Activated naive CD4-positive, alpha-beta T cell treated with anti-CD3 and anti-CD28 coated beads, Interleukin-2, amount 10 ng/mL, durations not matched to agents 7 days and 5 days (primary cell): ENCODE results near the gene STX3.
"Not testable (repeated sequence)": the region's sequence is repeated elsewhere in the genome, so short reads cannot be mapped to it uniquely, and the experiment has no call there.

Experiments used
- CTCF ChIA-PET: fragments of 350-600 bp; sonication (Branson Sonifier 250); formaldehyde crosslinking; loops from one replicate; lab custom pipeline; 2021; ENCODE audit warnings: antibody characterized with exemption; lab: Charles Lee
- DNase-seq: peaks from one replicate; pipeline ENCODE4 v3.0.0-alpha.2; 2020
- H3K27ac Mint-ChIP-seq: one replicate; pipeline ENCODE4 v1.8.0; 2021; ENCODE audit warnings: mild to moderate bottlenecking, moderate library complexity, mixed read lengths
- H3K27me3 Mint-ChIP-seq: one replicate; pipeline ENCODE4 v1.8.0; 2021; ENCODE audit warnings: mild to moderate bottlenecking, mixed read lengths
- H3K36me3 Mint-ChIP-seq: one replicate; pipeline ENCODE4 v1.8.0; 2021; ENCODE audit warnings: mixed read lengths
- H3K4me1 Mint-ChIP-seq: one replicate; pipeline ENCODE4 v1.8.0; 2021; ENCODE audit warnings: mixed read lengths
- H3K4me3 Mint-ChIP-seq: one replicate; pipeline ENCODE4 v1.8.0; 2021; ENCODE audit warnings: mild to moderate bottlenecking, moderate library complexity, mixed read lengths
- H3K9me3 Mint-ChIP-seq: one replicate; pipeline ENCODE4 v1.8.0; 2021; ENCODE audit warnings: mixed read lengths

The STX3 gene

DNA sequence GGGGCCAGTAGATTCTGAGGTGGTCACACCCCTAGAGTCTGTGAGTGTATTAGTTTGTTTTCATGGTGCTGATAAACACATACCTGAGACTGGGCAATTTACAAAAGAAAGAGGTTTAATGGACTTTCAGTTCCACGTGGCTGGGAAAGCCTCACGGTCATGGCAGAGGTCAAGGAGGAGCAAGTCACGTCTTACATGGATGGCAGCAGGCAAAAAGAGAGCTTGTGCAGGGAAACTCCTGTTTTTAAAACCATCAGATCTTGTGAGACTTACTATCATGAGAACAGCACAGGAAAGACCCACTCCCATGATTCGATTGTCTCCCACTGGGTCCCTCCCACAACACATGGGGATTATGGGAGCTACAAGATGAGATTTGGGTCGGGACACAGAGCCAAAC is 29.3 kb downstream of the STX3 start:
- H3K27me3 Mint-ChIP-seq, DNase-seq, H3K4me3 Mint-ChIP-seq: not testable (repeated sequence)
- CTCF ChIA-PET, result interaction anchor here (1.0 to 2.3 kb wide), 3 partner anchors 17 to 30 kb away, joined by 3 to 9 read pairs (median 4); no protein-coding TSS in a partner anchor
- Mint-ChIP-seq H3K9me3 (peaks cover 12% of the 10 kb centered on the region), H3K36me3 (peaks cover 64% of the 10 kb centered on the region), H3K27ac (peak overlapping the region; percentile 85), H3K4me1 (peaks cover 68% of the 10 kb centered on the region)

GRCh38 chr11:59785818-59786217 is 30.6 kb downstream of the STX3 start:
- DNase-seq, result no peak
- Mint-ChIP-seq H3K27me3 (no peaks in the 10 kb centered on the region), H3K4me1 (peaks cover 58% of the 10 kb centered on the region), H3K4me3 (no peak overlapping the region), H3K27ac (no peak overlapping the region), H3K36me3 (peaks cover 57% of the 10 kb centered on the region), H3K9me3 (peaks cover 11% of the 10 kb centered on the region)
- CTCF ChIA-PET, result interaction anchor here (1.3 to 2.3 kb wide), 2 partner anchors 16 to 30 kb away, joined by 3 to 9 read pairs; no protein-coding TSS in a partner anchor

DNA sequence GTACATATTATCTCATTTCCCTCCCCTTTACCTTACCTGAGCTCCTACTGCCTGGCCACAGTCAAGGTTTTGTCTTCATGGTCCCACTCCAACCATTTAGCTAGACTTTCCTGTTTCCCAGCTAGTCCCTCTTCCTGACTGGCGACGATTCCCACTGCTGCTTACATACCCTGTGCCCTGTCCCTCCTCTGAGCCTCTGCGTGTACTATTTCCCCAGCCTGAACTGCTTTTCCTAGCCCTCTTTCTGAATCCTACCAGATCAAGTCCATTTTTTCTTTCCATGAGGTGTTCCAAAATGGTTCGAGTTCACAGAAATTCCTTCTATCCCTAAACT is 32.0 kb downstream of the STX3 start:
- peaks cover 49% of the 10 kb centered on the region for H3K4me1 Mint-ChIP-seq
- DNase-seq, result no peak
- peaks cover 54% of the 10 kb centered on the region for H3K36me3 Mint-ChIP-seq
- H3K27ac Mint-ChIP-seq, result no peak overlapping the region
- no peak overlapping the region for H3K4me3 Mint-ChIP-seq
- peaks cover 5% of the 10 kb centered on the region for H3K9me3 Mint-ChIP-seq
- CTCF ChIA-PET, result no interaction called here
- no peaks in the 10 kb centered on the region for H3K27me3 Mint-ChIP-seq

DNA sequence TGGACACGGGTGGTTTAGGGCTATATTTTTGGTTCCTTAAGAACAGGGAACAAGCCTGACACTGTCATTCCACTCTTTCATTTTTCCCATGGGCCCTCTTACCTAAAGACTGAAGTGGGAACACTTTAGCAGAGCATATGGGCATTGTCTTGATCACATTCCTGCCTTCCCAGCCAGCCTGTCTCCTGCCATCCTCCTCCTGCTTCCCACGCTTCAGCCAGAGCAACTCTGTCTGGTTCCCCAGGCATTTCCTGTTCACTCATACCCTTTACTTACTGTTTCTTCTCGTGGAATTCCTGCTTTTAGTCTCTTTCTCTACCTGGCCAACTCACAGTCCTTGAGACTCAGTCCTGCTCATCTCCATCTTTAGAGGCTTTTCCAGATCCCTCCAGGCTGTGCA is 32.6 kb downstream of the STX3 start:
- no peaks in the 10 kb centered on the region for H3K27me3 Mint-ChIP-seq
- no peak for DNase-seq
- H3K27ac Mint-ChIP-seq, result no peak overlapping the region
- peaks cover 3% of the 10 kb centered on the region for H3K9me3 Mint-ChIP-seq
- peaks cover 55% of the 10 kb centered on the region for H3K36me3 Mint-ChIP-seq
- peaks cover 45% of the 10 kb centered on the region for H3K4me1 Mint-ChIP-seq
- CTCF ChIA-PET, result interaction anchor here (1.1 to 2.1 kb wide), 2 partner anchors 14 to 33 kb away, joined by 6 to 10 read pairs; partner anchors contain the start of gene STX3
- no peak overlapping the region for H3K4me3 Mint-ChIP-seq

DNA sequence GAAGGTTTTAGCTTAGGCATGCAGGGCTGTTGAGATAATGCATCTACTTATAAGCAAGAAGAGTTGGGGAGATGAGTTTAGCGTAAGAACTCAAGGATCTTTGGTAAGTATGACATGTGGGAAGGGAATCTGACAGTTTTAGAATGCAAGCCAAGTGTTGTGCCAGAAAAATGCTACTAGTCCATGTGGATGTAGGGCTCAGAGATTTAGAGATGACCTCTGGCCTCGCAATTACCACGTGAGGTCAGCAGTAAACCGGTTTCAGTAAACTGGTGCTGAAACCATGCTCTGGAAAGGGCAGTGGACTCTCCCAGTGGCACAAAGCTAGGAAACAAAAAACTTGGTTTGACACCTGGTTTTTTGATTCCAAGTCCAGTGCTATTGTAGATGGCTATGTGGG is 36.5 kb downstream of the STX3 start:
- Mint-ChIP-seq H3K27ac (no peak overlapping the region), H3K4me1 (peaks cover 13% of the 10 kb centered on the region), H3K27me3 (no peaks in the 10 kb centered on the region), H3K9me3 (no peaks in the 10 kb centered on the region), H3K4me3 (no peak overlapping the region), H3K36me3 (peaks cover 54% of the 10 kb centered on the region)
- DNase-seq, result no peak
- CTCF ChIA-PET, result interaction anchor here (1.2 kb wide), 1 partner anchor 10 kb away, joined by 6 read pairs; no protein-coding TSS in a partner anchor

GRCh38 chr11:59792507-59792906 is 37.3 kb downstream of the STX3 start:
- peaks cover 50% of the 10 kb centered on the region for H3K36me3 Mint-ChIP-seq

GRCh38 chr11:59794417-59794816 is 39.2 kb downstream of the STX3 start:
- CTCF ChIA-PET, result interaction anchor here (0.6 kb wide), 1 partner anchor 74 kb away, joined by 3 read pairs; no protein-coding TSS in a partner anchor
- H3K36me3 Mint-ChIP-seq, result peaks cover 40% of the 10 kb centered on the region
- no peak for DNase-seq

More at GRCh38 chr11:59792507-59792906, 37.3 kb downstream of the STX3 start:
- H3K27ac Mint-ChIP-seq, result no peak overlapping the region
- H3K4me3 Mint-ChIP-seq, result no peak overlapping the region
- DNase-seq, result no peak
- CTCF ChIA-PET, result interaction anchor here (1.2 kb wide), 2 partner anchors 9 to 18 kb away, joined by 3 to 6 read pairs; partner anchors contain the start of gene MRPL16
- H3K27me3 Mint-ChIP-seq, result no peaks in the 10 kb centered on the region
- peaks cover 4% of the 10 kb centered on the region for H3K4me1 Mint-ChIP-seq
- H3K9me3 Mint-ChIP-seq, result no peaks in the 10 kb centered on the region

DNA sequence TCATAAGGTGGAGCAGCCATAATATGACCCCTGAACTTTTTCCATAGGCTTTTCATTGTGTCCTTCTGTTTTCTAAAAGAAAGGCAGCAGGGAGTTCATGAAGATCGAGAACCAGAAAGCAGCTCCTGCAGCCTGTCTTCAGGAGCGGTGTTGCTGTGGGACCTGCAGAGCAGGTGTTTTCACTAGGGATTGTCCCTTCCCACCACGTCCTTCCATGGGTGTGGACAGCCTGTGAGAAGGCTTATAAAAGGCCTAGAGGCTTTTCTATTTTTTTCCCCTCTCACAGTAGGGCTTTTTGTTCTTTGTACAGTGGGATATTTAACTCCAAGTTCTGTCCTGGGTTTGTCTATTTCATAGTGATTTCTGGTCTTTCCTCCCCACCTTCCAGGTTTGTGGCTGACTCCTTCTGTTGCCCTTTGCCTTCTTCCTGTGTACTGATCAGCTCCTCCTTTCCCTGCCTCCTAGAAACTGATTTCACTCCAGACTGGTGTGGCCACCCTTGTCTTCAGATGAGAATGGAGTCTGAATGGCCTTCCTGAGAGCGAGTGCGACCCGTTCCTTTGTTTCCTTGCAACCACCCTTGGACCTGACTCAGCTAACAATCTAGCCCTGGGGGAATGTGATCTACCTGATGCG is 45.3 kb downstream of the STX3 start:
- H3K27me3 Mint-ChIP-seq, result no peaks in the 10 kb centered on the region
- H3K27ac Mint-ChIP-seq, result no peak overlapping the region
- H3K4me3 Mint-ChIP-seq, result no peak overlapping the region
- H3K9me3 Mint-ChIP-seq, result no peaks in the 10 kb centered on the region
- CTCF ChIA-PET, result interaction anchor here (0.8 to 10.6 kb wide), 7 partner anchors 9 to 121 kb away, joined by 3 to 121 read pairs (median 4); partner anchors contain the start of genes MRPL16 and STX3
- no peak for DNase-seq
- peaks cover 34% of the 10 kb centered on the region for H3K36me3 Mint-ChIP-seq
- H3K4me1 Mint-ChIP-seq, result peaks cover 19% of the 10 kb centered on the region

More at GRCh38 chr11:59794417-59794816, 39.2 kb downstream of the STX3 start:
- no peaks in the 10 kb centered on the region for H3K4me1 Mint-ChIP-seq
- H3K27ac Mint-ChIP-seq, result no peak overlapping the region
- H3K9me3 Mint-ChIP-seq, result no peaks in the 10 kb centered on the region
- H3K4me3 Mint-ChIP-seq, result no peak overlapping the region
- no peaks in the 10 kb centered on the region for H3K27me3 Mint-ChIP-seq

DNA sequence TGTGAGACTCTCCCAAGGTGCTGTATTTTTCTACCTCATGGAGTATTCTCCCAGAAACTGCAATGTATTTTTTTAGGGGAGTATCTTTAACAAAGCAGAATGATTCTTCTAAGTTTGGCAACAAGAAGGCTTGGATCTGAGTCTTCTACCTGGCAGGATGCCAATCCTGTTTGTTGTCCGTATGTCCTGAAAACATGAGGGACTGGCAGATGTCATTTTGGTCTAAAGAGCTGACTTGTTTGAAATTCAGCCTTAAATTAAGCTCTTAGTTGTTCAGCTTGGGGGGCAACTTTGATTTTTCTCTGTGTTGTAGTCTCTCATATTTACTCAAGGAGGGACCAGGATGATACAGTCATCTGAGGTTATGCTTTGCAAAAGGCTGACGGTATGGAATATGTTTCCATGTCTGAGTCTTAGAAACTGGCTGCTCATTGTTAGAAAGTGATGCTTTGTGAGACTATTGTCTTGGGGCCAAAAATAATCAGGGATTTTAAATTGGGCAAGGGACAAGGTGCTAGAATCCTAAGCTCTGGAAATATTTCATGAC is 46.1 kb downstream of the STX3 start:
- Mint-ChIP-seq H3K4me3 (no peak overlapping the region), H3K27ac (no peak overlapping the region), H3K9me3 (no peaks in the 10 kb centered on the region), H3K36me3 (peaks cover 35% of the 10 kb centered on the region), H3K4me1 (peaks cover 19% of the 10 kb centered on the region), H3K27me3 (no peaks in the 10 kb centered on the region)
- DNase-seq, result no peak
- CTCF ChIA-PET, result interaction anchor here (0.6 to 10.6 kb wide), 14 partner anchors 9 to 132 kb away, joined by 3 to 121 read pairs (median 4); partner anchors contain the start of genes MRPL16, PATL1 and STX3

GRCh38 chr11:59801981-59802638 is 46.9 kb downstream of the STX3 start:
- no peak for DNase-seq
- H3K27ac Mint-ChIP-seq, result no peak overlapping the region
- H3K9me3 Mint-ChIP-seq, result no peaks in the 10 kb centered on the region
- no peaks in the 10 kb centered on the region for H3K27me3 Mint-ChIP-seq
- peaks cover 22% of the 10 kb centered on the region for H3K4me1 Mint-ChIP-seq
- H3K4me3 Mint-ChIP-seq, result no peak overlapping the region
- peaks cover 41% of the 10 kb centered on the region for H3K36me3 Mint-ChIP-seq
- CTCF ChIA-PET, result interaction anchor here (0.6 to 10.6 kb wide), 14 partner anchors 8 to 133 kb away, joined by 3 to 121 read pairs (median 4); partner anchors contain the start of genes MRPL16, PATL1 and STX3

- H3K27ac Mint-ChIP-seq, result no peak overlapping the region
- H3K4me3 Mint-ChIP-seq, result no peak overlapping the region
- peaks cover 40% of the 10 kb centered on the region for H3K36me3 Mint-ChIP-seq
- H3K9me3 Mint-ChIP-seq, result no peaks in the 10 kb centered on the region
- peaks cover 22% of the 10 kb centered on the region for H3K4me1 Mint-ChIP-seq
- no peaks in the 10 kb centered on the region for H3K27me3 Mint-ChIP-seq
- CTCF ChIA-PET, result interaction anchor here (0.8 to 10.6 kb wide), 8 partner anchors 7 to 127 kb away, joined by 3 to 121 read pairs (median 5); partner anchors contain the start of genes MRPL16 and STX3
- peak; percentile 60 for DNase-seq
Measured at GRCh38 chr11:59802639-59803176, 47.5 kb downstream of the STX3 start.

DNA sequence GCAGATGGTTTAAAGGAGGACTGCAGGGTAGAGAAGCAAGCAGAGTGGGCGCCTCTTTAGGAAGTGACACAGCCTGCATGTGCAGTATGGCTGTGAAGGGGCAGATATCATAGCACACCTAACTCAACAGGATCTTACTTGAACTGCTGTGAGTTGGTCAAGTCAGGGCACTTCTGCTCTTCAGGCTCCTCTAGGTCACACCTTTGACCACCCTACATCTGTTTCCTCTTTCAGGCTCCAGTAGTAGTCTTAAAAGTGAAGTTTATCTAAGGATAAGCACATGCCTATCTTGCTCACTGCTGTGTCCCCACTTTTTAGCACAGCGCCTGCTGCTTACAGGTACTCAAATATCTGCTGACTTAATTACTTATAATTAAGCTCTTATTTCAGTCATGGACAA is 48.9 kb downstream of the STX3 start:
- Mint-ChIP-seq H3K4me3 (no peak overlapping the region), H3K4me1 (peaks cover 29% of the 10 kb centered on the region), H3K27me3 (no peaks in the 10 kb centered on the region), H3K27ac (no peak overlapping the region), H3K36me3 (peaks cover 44% of the 10 kb centered on the region), H3K9me3 (no peaks in the 10 kb centered on the region)
- CTCF ChIA-PET, result interaction anchor here (10.6 kb wide), 1 partner anchor 49 kb away, joined by 121 read pairs; the partner anchor contains the start of gene STX3
- DNase-seq, result no peak

GRCh38 chr11:59807047-59807610 is 52.0 kb downstream of the STX3 start:
- peaks cover 43% of the 10 kb centered on the region for H3K36me3 Mint-ChIP-seq
- CTCF ChIA-PET, result interaction anchor here (7.2 kb wide), 1 partner anchor 53 kb away, joined by 34 read pairs; the partner anchor contains the start of gene STX3
- H3K27me3 Mint-ChIP-seq, result no peaks in the 10 kb centered on the region
- H3K4me3 Mint-ChIP-seq, result no peak overlapping the region
- peak overlapping the region; percentile 44 for H3K27ac Mint-ChIP-seq
- DNase-seq, result no peak
- peaks cover 4% of the 10 kb centered on the region for H3K9me3 Mint-ChIP-seq
- H3K4me1 Mint-ChIP-seq, result peaks cover 41% of the 10 kb centered on the region
